ENCODE measurements around the gene SYS1.

The SYS1 gene

DNA sequence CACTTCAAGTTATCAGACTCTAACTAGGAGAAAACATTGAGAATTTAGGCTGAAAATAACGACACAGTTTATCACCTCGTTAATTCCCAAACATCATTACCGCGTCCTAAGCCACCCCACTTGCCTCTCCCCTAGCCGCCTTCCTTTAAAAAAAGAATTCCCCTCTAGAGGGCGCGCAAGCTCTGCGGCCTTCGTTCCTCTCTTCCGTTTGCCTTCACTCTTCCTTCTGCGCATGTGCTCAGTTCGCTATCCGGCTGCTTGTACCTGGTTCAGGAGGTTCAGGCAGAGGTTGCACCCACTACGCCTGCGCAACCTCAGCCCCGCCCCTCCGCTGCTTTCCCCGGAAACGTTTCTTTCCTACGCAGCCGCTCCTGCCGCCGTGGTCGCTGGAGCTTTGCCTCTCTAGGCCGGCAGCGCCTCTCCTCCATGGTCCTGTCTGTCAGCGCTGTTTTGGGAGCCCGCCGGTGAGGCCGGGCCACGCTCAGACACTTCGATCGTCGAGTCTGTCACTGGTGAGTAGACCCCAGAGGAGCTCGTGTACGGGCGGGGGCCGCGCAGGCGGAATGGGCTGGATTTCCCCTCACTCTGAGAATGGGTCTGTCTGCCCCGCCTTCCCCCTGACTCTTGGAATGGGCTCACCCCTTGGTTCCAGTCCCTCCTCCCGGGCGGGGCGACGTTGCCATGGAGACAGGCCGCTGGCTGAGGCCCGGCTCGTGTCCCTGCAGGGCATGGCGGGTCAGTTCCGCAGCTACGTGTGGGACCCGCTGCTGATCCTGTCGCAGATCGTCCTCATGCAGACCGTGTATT is at the start of gene SYS1:
SYS1 (plus strand) TSS at position 353 of the 807 bp plus-strand sequence; CDS start at position 729, 376 bp downstream.
- peaks cover 76% of the 10 kb centered on the region for H3K4me1 Mint-ChIP-seq (ENCODE audit: low read depth)
- H3K27me3 Mint-ChIP-seq, result no peaks in the 10 kb centered on the region
- H3K27ac Mint-ChIP-seq, result peak within 1 kb of the TSS; percentile 100
- no peaks in the 10 kb centered on the region for H3K9me3 Mint-ChIP-seq
- peak within 1 kb of the TSS; percentile 100 for H3K4me3 Mint-ChIP-seq
- peaks cover 30% of the 10 kb centered on the region for H3K36me3 Mint-ChIP-seq (ENCODE audit: low read depth)

DNA sequence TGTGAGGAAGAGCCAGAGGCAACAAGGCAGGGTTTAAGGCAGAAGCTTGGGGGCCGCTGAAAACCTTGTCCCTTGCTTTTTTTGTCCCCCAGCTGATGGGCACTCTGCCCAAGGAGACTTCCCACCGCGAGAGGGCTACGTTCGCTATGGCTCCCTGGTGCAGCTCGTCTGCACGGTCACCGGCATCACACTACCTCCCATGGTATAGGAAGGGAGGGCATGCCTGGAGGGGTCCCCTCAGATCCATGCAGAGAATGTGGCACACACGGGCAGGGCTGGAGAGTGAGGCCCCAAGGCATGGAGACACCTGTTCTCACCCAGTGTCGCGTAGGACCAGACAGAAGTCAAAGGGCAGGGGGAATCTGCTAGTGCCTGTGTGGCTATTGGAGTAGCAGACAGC is 49.0 kb upstream of the SYS1 start:
- Mint-ChIP-seq H3K9me3 (no peaks in the 10 kb centered on the region), H3K36me3 (ENCODE audit: low read depth) (no peaks in the 10 kb centered on the region), H3K27me3 (peaks cover 67% of the 10 kb centered on the region), H3K27ac (no peak overlapping the region), H3K4me1 (ENCODE audit: low read depth) (peaks cover 24% of the 10 kb centered on the region), H3K4me3 (no peak overlapping the region)

DNA sequence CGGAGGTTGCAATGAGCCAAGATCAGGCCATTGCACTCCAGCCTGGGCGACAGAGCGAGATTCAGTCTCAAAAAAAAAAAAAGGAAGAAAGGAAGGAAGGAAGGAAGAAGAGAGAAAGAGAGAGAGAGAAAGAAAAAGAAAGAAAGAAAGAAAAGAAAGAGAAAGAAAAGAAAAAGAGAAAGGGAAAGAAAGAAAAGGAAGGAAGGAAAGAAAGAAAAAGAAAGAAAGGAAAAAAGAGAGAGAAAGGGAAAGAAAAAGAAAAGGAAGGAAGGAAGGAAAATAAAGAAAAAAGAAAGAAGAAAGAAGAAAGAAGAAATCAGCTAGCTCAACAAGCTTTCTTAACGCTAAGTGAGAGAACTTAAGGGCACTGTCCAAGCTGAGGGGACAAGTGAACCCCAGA is 47.3 kb upstream of the SYS1 start:
- H3K4me3 Mint-ChIP-seq, result no peak overlapping the region
- H3K27me3 Mint-ChIP-seq, result peaks cover 57% of the 10 kb centered on the region
- no peaks in the 10 kb centered on the region for H3K36me3 Mint-ChIP-seq (ENCODE audit: low read depth)
- H3K9me3 Mint-ChIP-seq, result no peaks in the 10 kb centered on the region
- peaks cover 30% of the 10 kb centered on the region for H3K4me1 Mint-ChIP-seq (ENCODE audit: low read depth)
- peak overlapping the region; percentile 17 for H3K27ac Mint-ChIP-seq

DNA sequence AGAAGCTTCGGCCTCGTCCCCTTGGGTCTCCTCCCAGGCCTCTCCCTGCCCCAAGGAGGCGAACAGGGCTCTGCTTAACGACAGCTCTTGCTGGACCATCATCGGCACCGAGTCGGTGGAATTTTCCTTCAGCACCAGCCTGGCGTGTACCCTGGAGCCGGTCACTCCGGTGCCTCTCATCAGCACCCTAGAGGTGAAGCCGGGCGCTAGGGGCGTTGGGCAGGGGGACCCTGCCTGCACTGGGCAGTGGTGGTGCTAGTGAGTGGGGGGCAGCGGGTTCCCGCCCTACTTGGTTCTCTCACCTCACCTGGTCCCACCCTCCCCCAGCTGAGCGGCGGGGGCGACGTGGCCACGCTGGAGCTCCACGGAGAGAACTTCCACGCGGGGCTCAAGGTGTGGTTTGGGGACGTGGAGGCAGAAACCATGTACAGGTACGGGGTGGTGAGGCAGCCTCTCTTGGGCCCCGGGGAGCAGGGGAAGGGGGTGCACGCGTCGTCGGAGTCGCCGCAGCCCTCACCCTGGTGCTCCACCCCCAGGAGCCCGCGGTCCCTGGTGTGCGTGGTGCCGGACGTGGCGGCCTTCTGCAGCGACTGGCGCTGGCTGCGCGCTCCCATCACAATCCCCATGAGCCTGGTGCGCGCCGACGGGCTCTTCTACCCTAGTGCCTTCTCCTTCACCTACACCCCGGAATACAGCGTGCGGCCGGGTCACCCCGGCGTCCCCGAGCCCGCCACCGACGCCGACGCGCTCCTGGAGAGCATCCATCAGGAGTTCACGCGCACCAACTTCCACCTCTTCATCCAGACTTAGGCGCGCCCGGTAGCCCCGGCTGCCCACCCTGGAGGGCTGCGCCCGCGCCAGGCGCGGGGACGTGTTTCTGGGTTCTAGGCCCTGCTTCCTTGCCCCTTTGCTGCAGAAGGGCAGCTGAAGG is 46.5 kb upstream of the SYS1 start:
- Mint-ChIP-seq H3K36me3 (ENCODE audit: low read depth) (no peaks in the 10 kb centered on the region), H3K27me3 (peaks cover 49% of the 10 kb centered on the region), H3K27ac (no peak overlapping the region), H3K4me1 (ENCODE audit: low read depth) (peaks cover 37% of the 10 kb centered on the region), H3K9me3 (no peaks in the 10 kb centered on the region), H3K4me3 (no peak overlapping the region)

DNA sequence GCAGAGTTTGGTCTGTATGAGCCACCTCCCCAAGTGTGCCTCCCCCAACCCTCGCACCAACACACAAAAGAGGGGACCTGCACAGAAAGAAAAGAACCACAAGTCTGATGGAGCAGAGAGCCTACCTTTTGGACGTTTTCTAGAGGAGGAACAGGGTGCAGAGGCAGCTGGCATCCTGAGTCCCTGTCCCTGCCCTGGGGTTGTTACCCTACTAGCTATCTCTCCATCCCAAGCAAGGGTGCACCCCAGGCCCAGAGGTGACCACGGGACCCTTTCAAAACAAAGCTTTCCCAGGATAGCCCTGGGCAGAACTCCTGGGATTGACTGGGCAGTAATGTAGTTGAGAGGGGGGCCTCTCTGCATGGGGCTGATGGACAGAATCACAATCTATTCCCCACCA is 45.1 kb upstream of the SYS1 start:
- H3K27ac Mint-ChIP-seq, result no peak overlapping the region
- no peaks in the 10 kb centered on the region for H3K9me3 Mint-ChIP-seq
- peaks cover 46% of the 10 kb centered on the region for H3K4me1 Mint-ChIP-seq (ENCODE audit: low read depth)
- no peak overlapping the region for H3K4me3 Mint-ChIP-seq
- H3K27me3 Mint-ChIP-seq, result peaks cover 36% of the 10 kb centered on the region
- H3K36me3 Mint-ChIP-seq (ENCODE audit: low read depth), result no peaks in the 10 kb centered on the region

DNA sequence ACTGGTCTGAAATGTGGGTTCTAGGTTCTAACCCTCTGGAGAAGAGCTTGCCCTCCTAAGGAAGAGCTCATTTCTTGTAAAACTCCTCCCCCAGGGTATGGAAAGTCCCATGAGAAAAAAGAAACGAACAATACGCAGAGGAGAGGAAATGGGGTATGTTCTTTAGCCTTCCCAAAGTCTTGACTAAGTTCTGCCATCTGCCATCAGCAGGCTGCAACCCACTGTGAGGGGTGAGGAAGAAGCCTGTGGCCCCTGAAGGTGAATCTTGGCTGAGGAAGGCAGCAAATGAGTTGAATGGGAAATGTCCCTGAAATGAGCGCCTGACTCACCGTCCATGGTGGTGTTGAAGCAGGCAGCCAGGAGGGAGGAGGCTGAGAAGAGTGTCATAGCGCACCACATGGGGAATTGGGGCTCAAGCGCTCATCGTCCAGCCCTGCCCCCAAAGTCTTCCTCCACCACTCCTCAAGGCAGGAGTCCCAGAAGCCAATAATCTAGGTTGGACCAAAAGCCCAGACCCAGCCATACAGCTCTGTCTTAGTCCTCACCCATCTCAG is 44.5 kb upstream of the SYS1 start:
- H3K4me3 Mint-ChIP-seq, result no peak overlapping the region
- peak overlapping the region; percentile 94 for H3K27ac Mint-ChIP-seq
- H3K36me3 Mint-ChIP-seq (ENCODE audit: low read depth), result no peaks in the 10 kb centered on the region
- peaks cover 35% of the 10 kb centered on the region for H3K27me3 Mint-ChIP-seq
- peaks cover 46% of the 10 kb centered on the region for H3K4me1 Mint-ChIP-seq (ENCODE audit: low read depth)
- H3K9me3 Mint-ChIP-seq, result no peaks in the 10 kb centered on the region

DNA sequence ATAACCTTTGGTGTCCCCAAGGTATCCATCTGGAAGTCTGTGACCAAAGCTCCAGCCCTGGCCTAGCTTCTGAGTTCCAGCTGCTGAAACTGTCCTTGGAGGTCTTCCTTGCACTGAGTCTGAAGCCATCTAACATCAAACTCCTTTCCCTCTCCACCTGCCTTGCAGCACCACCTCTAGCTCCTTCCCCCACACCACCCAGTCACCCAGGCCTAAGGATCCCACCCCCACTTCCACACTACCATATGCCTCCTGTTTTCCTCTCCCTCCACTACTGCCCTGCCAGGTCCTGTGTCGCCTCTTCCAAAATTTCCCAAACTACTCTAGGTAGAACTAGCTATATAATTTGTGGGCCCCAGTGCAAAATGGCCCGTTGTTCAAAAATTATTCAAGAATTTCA is 44.0 kb upstream of the SYS1 start:
- no peaks in the 10 kb centered on the region for H3K36me3 Mint-ChIP-seq (ENCODE audit: low read depth)
- H3K27ac Mint-ChIP-seq, result peak overlapping the region; percentile 94
- peak overlapping the region; percentile 21 for H3K4me3 Mint-ChIP-seq
- H3K27me3 Mint-ChIP-seq, result peaks cover 30% of the 10 kb centered on the region
- peaks cover 46% of the 10 kb centered on the region for H3K4me1 Mint-ChIP-seq (ENCODE audit: low read depth)
- H3K9me3 Mint-ChIP-seq, result no peaks in the 10 kb centered on the region

DNA sequence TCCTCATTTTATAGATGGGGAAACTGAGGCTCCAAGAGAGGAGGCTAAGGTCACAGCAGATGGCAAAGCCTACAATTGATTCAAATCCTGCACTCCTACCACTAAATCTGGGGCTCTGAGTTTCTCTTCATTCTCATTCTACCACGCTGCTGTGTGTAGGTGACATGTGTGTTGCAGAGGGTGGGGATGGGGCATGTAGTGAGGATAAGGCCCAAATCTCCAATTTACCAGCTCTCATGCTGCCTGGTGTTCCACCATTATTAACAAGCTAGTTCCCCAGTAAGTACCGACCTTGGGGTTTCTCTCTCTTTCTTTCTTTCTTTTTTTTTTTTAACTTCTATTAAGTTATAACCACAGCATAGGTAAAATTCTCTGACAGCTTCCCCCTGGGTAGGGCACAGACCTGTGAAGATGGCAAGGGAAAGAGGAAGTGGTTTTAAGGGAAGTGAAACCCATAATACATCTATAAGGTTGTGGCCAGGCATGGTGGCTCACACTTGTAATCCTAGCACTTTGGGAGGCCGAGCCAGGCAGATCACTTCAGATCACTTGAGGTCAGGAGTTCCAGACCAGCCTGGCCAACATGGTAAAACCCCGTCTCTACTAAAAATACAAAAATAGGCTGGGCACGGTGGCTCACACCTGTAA is 41.9 kb upstream of the SYS1 start:
- peaks cover 12% of the 10 kb centered on the region for H3K27me3 Mint-ChIP-seq
- H3K9me3 Mint-ChIP-seq, result no peaks in the 10 kb centered on the region
- peak overlapping the region; percentile 52 for H3K27ac Mint-ChIP-seq
- peaks cover 46% of the 10 kb centered on the region for H3K4me1 Mint-ChIP-seq (ENCODE audit: low read depth)
- peaks cover 5% of the 10 kb centered on the region for H3K36me3 Mint-ChIP-seq (ENCODE audit: low read depth)
- H3K4me3 Mint-ChIP-seq, result peak overlapping the region; percentile 23

DNA sequence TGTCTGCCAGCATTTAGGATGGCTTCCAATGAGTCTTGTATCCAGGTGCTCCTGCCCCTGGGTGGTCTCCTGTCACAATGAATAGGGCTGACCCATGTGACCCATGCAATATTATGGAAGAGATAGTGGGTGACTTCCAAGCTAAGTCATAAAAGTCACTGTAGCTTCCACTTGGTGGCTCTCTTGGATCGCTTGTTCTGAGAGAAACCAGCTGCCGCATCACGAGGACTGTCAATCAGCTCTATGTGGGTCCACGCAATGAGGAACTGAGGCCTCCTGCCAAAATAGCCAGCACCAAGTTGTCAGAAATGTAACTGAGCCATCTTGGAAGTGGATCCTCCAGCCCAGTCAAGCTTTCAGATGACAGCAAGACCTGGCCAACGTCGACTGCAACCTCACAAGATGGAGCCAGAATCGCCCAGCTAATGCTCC is 40.0 kb upstream of the SYS1 start:
- Mint-ChIP-seq H3K4me1 (ENCODE audit: low read depth) (peaks cover 35% of the 10 kb centered on the region), H3K4me3 (no peak overlapping the region)

DNA sequence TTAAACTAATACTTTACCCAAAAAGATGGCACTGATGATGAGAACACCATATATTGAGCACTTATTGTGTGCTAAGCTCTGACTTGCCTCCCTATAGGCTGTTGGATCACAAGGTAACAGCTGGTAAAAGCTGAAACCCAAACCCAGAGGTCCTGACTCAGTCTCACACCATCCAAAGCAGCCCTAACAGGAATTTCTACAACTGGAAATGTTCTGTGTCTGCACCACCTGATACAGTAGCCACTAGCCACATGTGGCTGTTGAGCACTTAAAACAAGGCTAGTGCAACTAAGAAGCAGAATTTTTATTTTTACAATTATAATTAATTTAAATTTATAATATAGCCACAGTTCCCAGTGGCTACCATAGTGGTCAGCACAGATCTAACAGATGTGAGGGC is 39.2 kb upstream of the SYS1 start:
- H3K27me3 Mint-ChIP-seq, result no peaks in the 10 kb centered on the region
- H3K4me3 Mint-ChIP-seq, result no peak overlapping the region
- no peaks in the 10 kb centered on the region for H3K9me3 Mint-ChIP-seq
- H3K36me3 Mint-ChIP-seq (ENCODE audit: low read depth), result peaks cover 28% of the 10 kb centered on the region
- H3K4me1 Mint-ChIP-seq (ENCODE audit: low read depth), result peaks cover 28% of the 10 kb centered on the region
- no peak overlapping the region for H3K27ac Mint-ChIP-seq

More for the DNA sequence above, 40.0 kb upstream of the SYS1 start:
- Mint-ChIP-seq H3K36me3 (ENCODE audit: low read depth) (peaks cover 21% of the 10 kb centered on the region), H3K27ac (no peak overlapping the region), H3K9me3 (no peaks in the 10 kb centered on the region), H3K27me3 (no peaks in the 10 kb centered on the region)

DNA sequence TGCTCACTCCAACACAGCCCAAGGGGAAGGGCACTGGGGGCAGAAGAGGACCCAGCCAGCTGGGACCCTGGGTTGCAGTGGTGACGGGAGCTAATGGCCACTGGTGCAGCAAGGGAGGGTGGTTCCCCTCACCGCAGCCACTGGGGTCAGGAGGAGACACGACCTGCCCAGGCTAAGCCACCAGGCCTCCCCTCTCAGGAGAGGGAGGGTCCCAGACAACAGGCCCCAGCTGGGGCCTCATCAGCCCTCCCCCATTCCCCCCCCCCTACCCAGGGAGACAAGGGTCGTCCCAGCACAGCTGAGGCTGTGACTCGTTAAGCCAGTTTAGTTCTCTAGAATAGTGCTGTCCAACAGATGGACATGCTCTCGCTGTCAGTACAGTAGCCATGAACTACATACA is 37.6 kb upstream of the SYS1 start:
- H3K27me3 Mint-ChIP-seq, result no peaks in the 10 kb centered on the region
- H3K36me3 Mint-ChIP-seq (ENCODE audit: low read depth), result peaks cover 39% of the 10 kb centered on the region
- no peak overlapping the region for H3K27ac Mint-ChIP-seq
- no peak overlapping the region for H3K4me3 Mint-ChIP-seq
- no peaks in the 10 kb centered on the region for H3K9me3 Mint-ChIP-seq
- peaks cover 17% of the 10 kb centered on the region for H3K4me1 Mint-ChIP-seq (ENCODE audit: low read depth)

DNA sequence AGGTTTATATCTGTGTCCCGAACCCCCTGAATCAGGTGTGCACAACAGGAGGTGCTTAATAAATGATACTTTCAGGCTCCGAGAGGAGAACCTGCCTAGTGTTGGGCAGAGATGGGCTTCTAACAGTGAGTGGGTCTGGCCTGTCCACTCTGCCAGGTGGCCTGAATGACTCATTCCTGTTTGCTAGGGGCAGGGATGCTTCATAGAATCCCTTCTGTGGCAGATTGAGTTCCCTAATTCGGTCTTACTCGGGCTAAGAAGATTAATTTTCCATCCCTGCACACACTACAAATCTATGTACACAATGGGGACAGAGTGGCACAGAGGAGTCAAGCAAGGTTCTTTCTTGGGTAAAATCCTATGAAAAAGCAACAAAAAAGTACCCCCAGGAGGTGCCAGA is 34.5 kb upstream of the SYS1 start:
- H3K27ac Mint-ChIP-seq, result no peak overlapping the region
- no peaks in the 10 kb centered on the region for H3K4me1 Mint-ChIP-seq (ENCODE audit: low read depth)
- no peaks in the 10 kb centered on the region for H3K27me3 Mint-ChIP-seq
- no peak overlapping the region for H3K4me3 Mint-ChIP-seq
- H3K9me3 Mint-ChIP-seq, result no peaks in the 10 kb centered on the region
- peaks cover 54% of the 10 kb centered on the region for H3K36me3 Mint-ChIP-seq (ENCODE audit: low read depth)

DNA sequence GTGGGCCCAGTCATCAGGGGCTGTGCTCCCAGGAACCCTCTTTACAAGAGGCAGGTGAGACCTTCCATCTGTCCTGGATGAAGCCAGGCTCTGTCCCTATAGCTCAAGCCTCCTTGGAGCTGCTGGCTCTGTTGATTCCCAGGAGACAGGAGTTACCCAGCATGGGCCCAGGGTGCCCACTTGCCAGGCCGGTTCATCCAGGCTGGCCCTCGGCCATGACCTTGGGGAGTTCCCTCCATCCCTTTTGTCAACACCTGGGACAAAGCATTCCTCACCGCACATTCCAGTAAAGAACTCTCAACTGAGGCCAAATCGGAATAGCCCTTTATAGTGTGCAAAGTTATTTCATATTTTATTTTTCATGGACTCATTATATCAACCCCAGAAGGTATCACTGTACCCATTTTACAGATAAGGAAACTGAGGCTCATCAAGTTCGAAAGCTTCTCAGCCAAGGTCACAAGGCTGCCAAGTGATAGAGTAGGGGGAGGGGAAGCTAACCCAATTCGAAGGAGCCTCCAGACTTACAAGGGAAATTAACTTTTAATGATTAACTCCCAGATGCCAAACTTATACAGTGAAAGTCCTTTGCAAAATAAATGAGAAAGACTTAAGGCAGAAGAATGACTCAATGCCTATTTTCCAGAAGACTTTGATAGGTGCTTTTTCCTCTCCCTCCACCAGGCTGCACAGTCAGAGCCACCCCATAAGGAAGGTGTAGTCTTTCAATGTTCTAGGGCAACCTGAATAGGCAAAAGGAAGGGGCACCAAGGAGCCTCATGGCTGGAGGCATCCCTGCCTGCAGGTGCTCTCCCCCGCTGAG is 33.2 kb upstream of the SYS1 start:
- H3K4me1 Mint-ChIP-seq (ENCODE audit: low read depth), result no peaks in the 10 kb centered on the region
- H3K9me3 Mint-ChIP-seq, result no peaks in the 10 kb centered on the region
- H3K27ac Mint-ChIP-seq, result no peak overlapping the region
- no peaks in the 10 kb centered on the region for H3K27me3 Mint-ChIP-seq
- H3K36me3 Mint-ChIP-seq (ENCODE audit: low read depth), result peaks cover 54% of the 10 kb centered on the region
- no peak overlapping the region for H3K4me3 Mint-ChIP-seq

DNA sequence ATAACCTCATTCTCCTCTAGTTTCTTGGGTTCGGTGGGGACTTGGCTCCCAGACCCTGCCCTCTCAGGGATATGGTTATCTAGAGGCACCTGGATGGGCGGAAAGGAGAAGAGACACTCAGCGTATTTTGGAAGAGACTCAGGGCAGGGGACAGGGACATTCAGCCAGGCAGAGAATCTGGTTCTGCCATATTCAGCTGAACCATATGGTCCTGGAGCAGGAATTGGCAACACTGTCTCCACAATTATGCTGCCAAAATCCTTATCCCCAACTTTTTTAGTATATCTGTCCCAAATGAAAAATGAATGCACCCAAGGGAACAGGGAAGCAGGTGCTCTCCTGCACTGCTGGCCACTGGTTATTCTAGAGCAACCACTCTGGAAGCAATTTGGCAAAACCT is 32.5 kb upstream of the SYS1 start:
- Mint-ChIP-seq H3K27ac (no peak overlapping the region), H3K4me3 (no peak overlapping the region), H3K9me3 (no peaks in the 10 kb centered on the region), H3K27me3 (no peaks in the 10 kb centered on the region), H3K4me1 (ENCODE audit: low read depth) (no peaks in the 10 kb centered on the region), H3K36me3 (ENCODE audit: low read depth) (peaks cover 58% of the 10 kb centered on the region)
